Karpas-422 (cell line): ENCODE results near the gene ABHD11. TPM values are rescaled to one million over a fixed set of nuclear protein-coding genes. Genes with fewer than 3 reads are reported as not detected.

Experiments
- DNase-seq: peaks from one replicate; pipeline ENCODE4 v3.0.0-alpha.2; 2015
- H2AFZ ChIP-seq: fragments of 200-600 bp; sonication (generic); 2 replicates; pipeline ENCODE4 v1.6.1; 2014; ENCODE audit warnings: antibody characterized with exemption, low read length, mixed read lengths
- H3K27ac ChIP-seq: fragments of 200-600 bp; sonication (generic); 2 replicates; pipeline ENCODE4 v1.5.1; 2014; ENCODE audit warnings: mild to moderate bottlenecking, low read length, moderate library complexity
- H3K27me3 ChIP-seq: fragments of 200-600 bp; sonication (generic); 2 replicates; pipeline ENCODE4 v1.6.1; 2014; ENCODE audit warnings: low read length, mixed read lengths
- H3K36me3 ChIP-seq: fragments of 200-600 bp; sonication (generic); 2 replicates; pipeline ENCODE4 v1.6.1; 2014; ENCODE audit warnings: low read length, mixed read lengths; ENCODE audit not compliant: insufficient read depth
- H3K4me1 ChIP-seq: fragments of 200-600 bp; sonication (generic); 2 replicates; pipeline ENCODE4 v1.6.1; 2014; ENCODE audit warnings: mild to moderate bottlenecking, low read length, mixed read lengths
- H3K4me2 ChIP-seq: fragments of 200-600 bp; sonication (generic); 2 replicates; pipeline ENCODE4 v1.6.1; 2014; ENCODE audit warnings: low read length, low read depth, mild to moderate bottlenecking; ENCODE audit not compliant: poor library complexity, severe bottlenecking
- H3K4me3 ChIP-seq: fragments of 200-600 bp; sonication (generic); 2 replicates; pipeline ENCODE4 v1.5.1; 2014; ENCODE audit warnings: mild to moderate bottlenecking, antibody characterized with exemption, low read length, mixed read lengths
- H3K79me2 ChIP-seq: fragments of 200-600 bp; sonication (generic); 2 replicates; pipeline ENCODE4 v1.6.1; 2014; ENCODE audit warnings: mild to moderate bottlenecking, low read length, mixed read lengths
- H3K9ac ChIP-seq: fragments of 200-600 bp; sonication (generic); 2 replicates; pipeline ENCODE4 v1.6.0; 2014; ENCODE audit warnings: low read length
- H3K9me2 ChIP-seq: fragments of 200-600 bp; sonication (generic), shearing (Covaris generic); replicated peaks from 2 replicates; pipeline ENCODE4 v1.6.0; 2014; ENCODE audit warnings: mild to moderate bottlenecking, low read length, moderate library complexity; ENCODE audit not compliant: insufficient read depth
- H3K9me3 ChIP-seq: fragments of 300-700, 200-600 bp; sonication (generic); 2 replicates; pipeline ENCODE4 v1.6.1; 2014; ENCODE audit warnings: low read length, mixed read lengths
- H4K20me1 ChIP-seq: fragments of 200-600 bp; sonication (generic); 2 replicates; pipeline ENCODE4 v1.6.1; 2014; ENCODE audit warnings: mild to moderate bottlenecking, antibody characterized with exemption, low read length, low read depth; ENCODE audit not compliant: insufficient read depth
- total RNA-seq: library from RNA; depleted of rRNA; stranded (reverse); fragments of >200 nt; shearing (Covaris generic); gene quantifications from 2 replicates; pipeline ENCODE4 v1.2.3, GENCODE V29; 2014; ENCODE audit warnings: low replicate concordance

Gene ABHD11
- total RNA-seq, 1 experiment from 2014 or later = 14.3 TPM

GRCh38 chr7:73739387-73739767, 775 bp upstream of the ABHD11 start:
- no peaks in the 10 kb centered on the region for H3K9me3 ChIP-seq
- H3K36me3 ChIP-seq = no peaks in the 10 kb centered on the region
- H3K9me2 ChIP-seq = no peaks in the 10 kb centered on the region
- peak overlapping the region; percentile 82 for H3K9ac ChIP-seq
- peak overlapping the region; percentile 76 for H3K4me2 ChIP-seq
- peaks cover 10% of the 10 kb centered on the region for H4K20me1 ChIP-seq
- peaks cover 10% of the 10 kb centered on the region for H3K79me2 ChIP-seq
- no peak for DNase-seq
- H2AFZ ChIP-seq = peak overlapping the region; percentile 95
- H3K4me1 ChIP-seq = peaks cover 21% of the 10 kb centered on the region
- H3K27ac ChIP-seq = no peak overlapping the region
- H3K4me3 ChIP-seq = peak overlapping the region; percentile 77
- H3K27me3 ChIP-seq = no peaks in the 10 kb centered on the region

GRCh38 chr7:73738220-73738611, 386 bp downstream of the ABHD11 start:
- H3K9me2 ChIP-seq = no peaks in the 10 kb centered on the region
- peak overlapping the region; percentile 82 for H3K4me2 ChIP-seq
- peaks cover 10% of the 10 kb centered on the region for H4K20me1 ChIP-seq
- peak overlapping the region; percentile 85 for H3K9ac ChIP-seq
- peak overlapping the region; percentile 77 for H3K4me3 ChIP-seq
- peak overlapping the region; percentile 56; the same call in 1 of the 2 replicates for H2AFZ ChIP-seq
- no peaks in the 10 kb centered on the region for H3K36me3 ChIP-seq
- DNase-seq = peak; percentile 86
- peaks cover 10% of the 10 kb centered on the region for H3K79me2 ChIP-seq
- peaks cover 21% of the 10 kb centered on the region for H3K4me1 ChIP-seq
- H3K27me3 ChIP-seq = no peaks in the 10 kb centered on the region
- H3K27ac ChIP-seq = peak overlapping the region; percentile 76
- H3K9me3 ChIP-seq = no peaks in the 10 kb centered on the region

GRCh38 chr7:73737491-73738219, 947 bp downstream of the ABHD11 start:
- H3K9me2 ChIP-seq = no peaks in the 10 kb centered on the region
- peaks cover 21% of the 10 kb centered on the region for H3K4me1 ChIP-seq
- H3K4me3 ChIP-seq = peak overlapping the region; percentile 77
- H3K4me2 ChIP-seq = peak overlapping the region; percentile 82
- no peaks in the 10 kb centered on the region for H3K27me3 ChIP-seq
- H3K9me3 ChIP-seq = no peaks in the 10 kb centered on the region
- no peak overlapping the region for H2AFZ ChIP-seq
- peaks cover 10% of the 10 kb centered on the region for H4K20me1 ChIP-seq
- DNase-seq = no peak
- peak overlapping the region; percentile 85 for H3K9ac ChIP-seq
- no peaks in the 10 kb centered on the region for H3K36me3 ChIP-seq
- H3K79me2 ChIP-seq = peaks cover 10% of the 10 kb centered on the region
- H3K27ac ChIP-seq = no peak overlapping the region

- H3K9ac ChIP-seq = peak overlapping the region; percentile 85; the same call in 1 of the 2 replicates
- peaks cover 21% of the 10 kb centered on the region for H3K4me1 ChIP-seq
- no peak overlapping the region for H3K4me3 ChIP-seq
- H3K27ac ChIP-seq = no peak overlapping the region
- no peaks in the 10 kb centered on the region for H3K36me3 ChIP-seq
- H2AFZ ChIP-seq = no peak overlapping the region
- H3K9me3 ChIP-seq = no peaks in the 10 kb centered on the region
- no peak for DNase-seq
- H3K9me2 ChIP-seq = no peaks in the 10 kb centered on the region
- no peak overlapping the region for H3K4me2 ChIP-seq
- H3K79me2 ChIP-seq = peaks cover 10% of the 10 kb centered on the region
- peaks cover 10% of the 10 kb centered on the region for H4K20me1 ChIP-seq
- no peaks in the 10 kb centered on the region for H3K27me3 ChIP-seq
Observed at GRCh38 chr7:73736885-73737284, 1.7 kb downstream of the ABHD11 start.

- Histone ChIP-seq H3K27me3 (no peaks in the 10 kb centered on the region), H3K4me2 (no peak overlapping the region), H4K20me1 (peaks cover 10% of the 10 kb centered on the region), H3K4me1 (peaks cover 21% of the 10 kb centered on the region), H3K9me3 (no peaks in the 10 kb centered on the region), H3K36me3 (no peaks in the 10 kb centered on the region), H2AFZ (no peak overlapping the region), H3K9ac (no peak overlapping the region), H3K27ac (no peak overlapping the region), H3K4me3 (no peak overlapping the region), H3K79me2 (peaks cover 10% of the 10 kb centered on the region), H3K9me2 (no peaks in the 10 kb centered on the region)
- no peak for DNase-seq
Observed at GRCh38 chr7:73735528-73735905, 3.1 kb downstream of the ABHD11 start.

- Histone ChIP-seq H3K9ac (peak overlapping the region; percentile 42; the same call in 1 of the 2 replicates), H3K4me2 (no peak overlapping the region), H3K27ac (no peak overlapping the region), H3K9me3 (no peaks in the 10 kb centered on the region), H4K20me1 (peaks cover 10% of the 10 kb centered on the region), H3K4me1 (peaks cover 21% of the 10 kb centered on the region), H3K4me3 (no peak overlapping the region), H3K27me3 (no peaks in the 10 kb centered on the region), H2AFZ (no peak overlapping the region; the same call in 1 of the 2 replicates), H3K79me2 (peaks cover 10% of the 10 kb centered on the region), H3K36me3 (no peaks in the 10 kb centered on the region), H3K9me2 (no peaks in the 10 kb centered on the region)
- DNase-seq = peak; percentile 96
Observed at GRCh38 chr7:73734619-73735527, 3.7 kb downstream of the ABHD11 start.

GRCh38 chr7:73732397-73732796, 6.2 kb downstream of the ABHD11 start:
- Histone ChIP-seq H2AFZ (no peak overlapping the region), H3K9me2 (no peaks in the 10 kb centered on the region), H3K36me3 (no peaks in the 10 kb centered on the region), H3K27me3 (no peaks in the 10 kb centered on the region), H3K27ac (no peak overlapping the region), H3K4me2 (no peak overlapping the region), H3K79me2 (peaks cover 4% of the 10 kb centered on the region), H3K4me3 (no peak overlapping the region), H3K9ac (no peak overlapping the region), H3K4me1 (peaks cover 15% of the 10 kb centered on the region), H4K20me1 (peaks cover 4% of the 10 kb centered on the region), H3K9me3 (no peaks in the 10 kb centered on the region)
- peak; percentile 6 for DNase-seq

GRCh38 chr7:73730485-73730884, 8.1 kb downstream of the ABHD11 start:
- no peaks in the 10 kb centered on the region for H3K27me3 ChIP-seq
- no peaks in the 10 kb centered on the region for H4K20me1 ChIP-seq
- no peak overlapping the region for H3K9ac ChIP-seq
- no peaks in the 10 kb centered on the region for H3K79me2 ChIP-seq
- H3K36me3 ChIP-seq = no peaks in the 10 kb centered on the region
- H3K4me2 ChIP-seq = no peak overlapping the region
- no peak overlapping the region for H3K27ac ChIP-seq
- no peaks in the 10 kb centered on the region for H3K9me2 ChIP-seq
- peaks cover 17% of the 10 kb centered on the region for H3K4me1 ChIP-seq
- H3K4me3 ChIP-seq = no peak overlapping the region
- DNase-seq = no peak
- no peak overlapping the region for H2AFZ ChIP-seq
- no peaks in the 10 kb centered on the region for H3K9me3 ChIP-seq
